SK-N-SH (cell line): ENCODE data around the gene RLBP1. TPM values are rescaled to one million over a fixed set of nuclear protein-coding genes. Genes with fewer than 3 reads are reported as not detected.

Experiments
- CTCF ChIA-PET: fragments of 300-600, 350-600 bp; formaldehyde crosslinking; extraction: SDS; loops from one replicate; lab custom pipeline; 2021; lab: Yijun Ruan, JAX
- POLR2A ChIA-PET: fragments of 350-600 bp; sonication (Branson Sonifier 250); formaldehyde crosslinking; extraction: SDS; loops from one replicate; lab custom pipeline; 2020; ENCODE audit warnings: antibody characterized with exemption, inconsistent platforms; lab: Yijun Ruan, JAX
- DNase-seq: peaks from one replicate; pipeline ENCODE4 v3.0.0; 2012
- H2AFZ ChIP-seq: fragments of 200-600 bp; sonication (generic); 2 replicates; pipeline ENCODE4 v1.8.1; 2016; ENCODE audit warnings: antibody characterized with exemption, mild to moderate bottlenecking, low read depth
- H3F3A ChIP-seq: fragments of 200-600 bp; sonication (generic); replicated peaks from 2 replicates; pipeline ENCODE3; 2016; ENCODE audit warnings: antibody characterized with exemption, mild to moderate bottlenecking; ENCODE audit not compliant: insufficient read depth
- H3K27ac ChIP-seq, 2 experiments: fragments of 200-500 bp in 1 of 2; fragments of 200-600 bp in 1 of 2; sonication (Bioruptor generic) in 1 of 2; sonication (generic), shearing (Covaris generic) in 1 of 2; 2 replicates each; pipeline versions ENCODE4 v1.5.1 to v1.6.1; 2014 to 2016; ENCODE audit warnings: low read depth in 2 of 2, inconsistent platforms in 1 of 2, low read length in 1 of 2, mild to moderate bottlenecking in 1 of 2, mixed read lengths in 1 of 2
- H3K27me3 ChIP-seq: fragments of 200-600 bp; sonication (generic), shearing (Covaris generic); 2 replicates; pipeline ENCODE4 v1.6.1; 2016; ENCODE audit warnings: mixed run types; ENCODE audit not compliant: insufficient read depth
- H3K36me3 ChIP-seq, 2 experiments: fragments of 200-500 bp in 1 of 2; fragments of 200-600 bp in 1 of 2; sonication (Bioruptor generic) in 1 of 2; sonication (generic) in 1 of 2; replicated peaks in 1 of 2; 2 replicates each; pipeline versions ENCODE3 to v1.5.1; 2014 to 2016; ENCODE audit warnings: low read length in 1 of 2, mild to moderate bottlenecking in 1 of 2; ENCODE audit not compliant: insufficient read depth in 2 of 2, control insufficient read depth in 1 of 2
- H3K4me1 ChIP-seq, 2 experiments: fragments of 200-500 bp in 1 of 2; fragments of 200-600 bp in 1 of 2; sonication (Bioruptor generic) in 1 of 2; sonication (generic), shearing (Covaris generic) in 1 of 2; 2 replicates each; pipeline versions ENCODE4 v1.5.1 to v1.6.1; 2014 to 2016; ENCODE audit warnings: low read depth in 1 of 2, low read length in 1 of 2, mixed run types in 1 of 2; ENCODE audit not compliant: insufficient read depth in 2 of 2, control insufficient read depth in 1 of 2
- H3K4me2 ChIP-seq: fragments of 200-600 bp; sonication (generic), shearing (Covaris generic); 2 replicates; pipeline ENCODE4 v1.6.1; 2017; ENCODE audit warnings: mixed run types
- H3K4me3 ChIP-seq, 2 experiments: fragments of 200-500 bp in 1 of 2; fragments of 200-600 bp in 1 of 2; sonication (Bioruptor generic) in 1 of 2; sonication (generic), shearing (Covaris generic) in 1 of 2; 2 replicates each; pipeline versions ENCODE4 v1.5.1 to v1.8.1; 2014 to 2016; ENCODE audit warnings: low read depth in 2 of 2, inconsistent platforms in 1 of 2, low read length in 1 of 2, mild to moderate bottlenecking in 1 of 2, mixed read lengths in 1 of 2, moderate library complexity in 1 of 2
- H3K79me2 ChIP-seq: fragments of 200-600 bp; sonication (generic); 2 replicates; pipeline ENCODE4 v1.8.1; 2017; ENCODE audit warnings: mild to moderate bottlenecking; ENCODE audit not compliant: insufficient read depth
- H3K9ac ChIP-seq: fragments of 200-600 bp; sonication (generic); 2 replicates; pipeline ENCODE4 v1.6.1; 2017; ENCODE audit warnings: mixed run types
- H3K9me2 ChIP-seq: fragments of 200-600 bp; sonication (generic); 2 replicates; pipeline ENCODE4 v1.6.1; 2017; ENCODE audit warnings: mixed run types
- H3K9me3 ChIP-seq: fragments of 200-600 bp; sonication (generic); 2 replicates; pipeline ENCODE4 v1.6.1; 2017; ENCODE audit warnings: mixed run types, mild to moderate bottlenecking, moderate library complexity
- H4K20me1 ChIP-seq: fragments of 200-600 bp; sonication (generic); 2 replicates; pipeline ENCODE4 v1.6.1; 2017; ENCODE audit warnings: mild to moderate bottlenecking, mixed run types; ENCODE audit not compliant: insufficient read depth
- CTCF ChIP-seq: fragments of 200-600 bp; sonication (generic); IDR thresholded peaks from 2 replicates; pipeline ENCODE4 v1.6.1; 2017; ENCODE audit warnings: antibody characterized with exemption, mild to moderate bottlenecking, moderate library complexity
- GABPA ChIP-seq: IDR thresholded peaks from 2 replicates; pipeline ENCODE4 v1.4.0; 2012; ENCODE audit warnings: low read depth, mild to moderate bottlenecking
- RAD21 ChIP-seq: IDR thresholded peaks from 2 replicates; pipeline ENCODE4 v1.6.1; 2012; ENCODE audit warnings: mild to moderate bottlenecking, low read length
- REST ChIP-seq: IDR thresholded peaks from 2 replicates; pipeline ENCODE4 v1.6.1; 2012; ENCODE audit warnings: mild to moderate bottlenecking, low read depth, low read length, moderate library complexity
- WGBS: methylation state at CpG from one replicate; pipeline ENCODE4 v1.1.6; 2017; ENCODE audit warnings: low lambda C conversion rate; 5-methylcytosine and 5-hydroxymethylcytosine counted together
- polyA plus RNA-seq, 3 experiments: library from polyadenylated mRNA; depleted of rRNA; stranded (reverse); fragments of >200 nt; gene quantifications; 2 replicates each; pipeline ENCODE4 v1.2.3, GENCODE V29; 2012
- TF ChIP-seq, protein P1 (sequence below): IDR thresholded peaks from 2 replicates; pipeline ENCODE4 v1.4.0; 2012; ENCODE audit warnings: low read depth
- TF ChIP-seq, protein P2 (sequence below): fragments of 150-350 bp; IDR thresholded peaks from 2 replicates; pipeline ENCODE4 v1.6.1; 2016; ENCODE audit warnings: mild to moderate bottlenecking, low read depth, low read length

RLBP1 gene
- polyA plus RNA-seq, 1 of the 3 experiments (the other 2 are of a cell fraction) = not detected

- ChIA-PET POLR2A (no interaction called here), CTCF (interaction anchor here (0.6 to 2.7 kb wide), 4 partner anchors 22 to 560 kb away, joined by 3 to 8 read pairs (median 6); no protein-coding TSS in a partner anchor)
- H3K27ac ChIP-seq = no peak overlapping the region
Measured at GRCh38 chr15:89199746-89200145, 21.6 kb downstream of the RLBP1 start.

More at GRCh38 chr15:89199746-89200145, 21.6 kb downstream of the RLBP1 start:
- H3F3A ChIP-seq = peaks cover 3% of the 10 kb centered on the region
- no peaks in the 10 kb centered on the region for H4K20me1 ChIP-seq
- DNase-seq = no peak
- no peak overlapping the region for H3K4me3 ChIP-seq
- no peaks in the 10 kb centered on the region for H3K79me2 ChIP-seq
- TF ChIP-seq, protein P1, sequence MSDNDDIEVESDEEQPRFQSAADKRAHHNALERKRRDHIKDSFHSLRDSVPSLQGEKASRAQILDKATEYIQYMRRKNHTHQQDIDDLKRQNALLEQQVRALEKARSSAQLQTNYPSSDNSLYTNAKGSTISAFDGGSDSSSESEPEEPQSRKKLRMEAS = no peak
- no peak for TF ChIP-seq CTCF
- no peak for TF ChIP-seq REST
- no peak for TF ChIP-seq RAD21
- TF ChIP-seq GABPA = no peak
- TF ChIP-seq, protein P2, sequence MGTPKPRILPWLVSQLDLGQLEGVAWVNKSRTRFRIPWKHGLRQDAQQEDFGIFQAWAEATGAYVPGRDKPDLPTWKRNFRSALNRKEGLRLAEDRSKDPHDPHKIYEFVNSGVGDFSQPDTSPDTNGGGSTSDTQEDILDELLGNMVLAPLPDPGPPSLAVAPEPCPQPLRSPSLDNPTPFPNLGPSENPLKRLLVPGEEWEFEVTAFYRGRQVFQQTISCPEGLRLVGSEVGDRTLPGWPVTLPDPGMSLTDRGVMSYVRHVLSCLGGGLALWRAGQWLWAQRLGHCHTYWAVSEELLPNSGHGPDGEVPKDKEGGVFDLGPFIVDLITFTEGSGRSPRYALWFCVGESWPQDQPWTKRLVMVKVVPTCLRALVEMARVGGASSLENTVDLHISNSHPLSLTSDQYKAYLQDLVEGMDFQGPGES = no peak
- 98% methylated on average over 6 of the region's 6 CpGs for WGBS
- no peak overlapping the region for H3K4me2 ChIP-seq
- H3K9me2 ChIP-seq = no peaks in the 10 kb centered on the region
- H3K36me3 ChIP-seq = peaks cover 0 to 39% of the 10 kb centered on the region in 2 experiments
- H3K9me3 ChIP-seq = no peaks in the 10 kb centered on the region
- no peak overlapping the region for H3K9ac ChIP-seq
- H3K4me1 ChIP-seq = no peaks in the 10 kb centered on the region; a peak in 1 of 4 replicates
- H3K27me3 ChIP-seq = no peaks in the 10 kb centered on the region
- no peak overlapping the region for H2AFZ ChIP-seq
